Endometrial microvascular endothelial cells (primary cell): Measurements from ENCODE around the gene CYP24A1. TPM values are rescaled to one million over a fixed set of nuclear protein-coding genes. Genes with fewer than 3 reads are reported as not detected.
"Not testable (repeated sequence)": the region's sequence is repeated elsewhere in the genome, so short reads cannot be mapped to it uniquely, and the experiment has no call there.

ENCODE experiments used
- in situ Hi-C: cut with HindIII; loops from 2 replicates; pipeline ENCODE4 v1.10.0; 2017; ENCODE audit warnings: low sequenced_read_pairs, low pct_unique_long_range_greater_than_20kb; ENCODE audit errors: inconsistent ontology term
- total RNA-seq: library from RNA; depleted of rRNA; stranded (reverse); fragments of >200 nt; gene quantifications from one replicate; pipeline ENCODE4 v1.2.3, GENCODE V29; 2015; ENCODE audit errors: inconsistent ontology term

The CYP24A1 gene
- total RNA-seq, 1 donor from 2014 or later: not detected

DNA sequence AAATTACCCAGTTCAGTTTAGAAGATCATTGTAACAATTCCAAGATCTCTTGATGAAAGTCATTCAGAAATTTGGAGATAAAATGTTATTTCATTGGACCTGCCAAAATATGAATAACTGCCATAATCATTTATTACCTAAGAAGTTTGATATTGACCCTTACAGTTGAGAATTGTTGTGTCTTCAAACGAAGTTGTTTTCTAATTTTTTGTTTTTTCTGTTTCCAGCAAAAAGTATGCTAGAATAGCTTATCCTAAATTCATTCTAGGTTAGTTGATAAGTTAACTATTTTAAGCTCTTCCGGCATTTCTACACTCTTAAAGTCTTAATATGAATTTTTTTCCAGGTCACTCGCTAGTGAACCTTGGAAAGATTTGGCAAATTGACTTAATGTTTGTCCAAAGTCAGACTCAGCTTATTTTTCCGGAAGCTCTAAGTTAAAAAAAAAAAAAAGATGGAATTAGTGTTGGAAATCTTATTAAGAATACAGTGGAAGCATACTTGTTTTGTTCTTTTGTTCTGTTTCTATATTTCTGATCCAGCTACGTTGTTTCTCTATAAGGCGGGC lies 28.9 kb downstream of the CYP24A1 start:
- in situ Hi-C loops: no loop called here

GRCh38 chr20:54140927-54141566 lies 32.7 kb downstream of the CYP24A1 start:
- in situ Hi-C loops: no loop called here

DNA sequence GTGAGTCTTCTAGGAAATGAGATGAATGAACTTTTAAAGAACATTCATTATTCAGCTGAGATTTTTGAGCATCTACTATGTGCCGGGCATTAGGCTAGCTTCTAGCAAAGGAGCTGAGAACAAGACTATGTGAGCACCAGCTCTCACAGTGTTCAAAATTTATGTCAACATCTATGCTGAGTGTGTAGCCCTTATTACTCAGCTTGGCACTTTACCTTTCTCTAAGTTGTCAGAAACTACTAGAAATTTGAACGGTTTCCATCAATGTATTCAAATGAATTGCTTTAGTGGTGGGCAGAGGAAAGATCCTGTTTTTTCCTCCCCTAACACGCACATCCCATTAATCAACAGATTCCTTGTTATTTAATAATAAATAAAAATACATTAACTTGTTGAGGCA lies 33.3 kb downstream of the CYP24A1 start:
- in situ Hi-C loops: no loop called here

DNA sequence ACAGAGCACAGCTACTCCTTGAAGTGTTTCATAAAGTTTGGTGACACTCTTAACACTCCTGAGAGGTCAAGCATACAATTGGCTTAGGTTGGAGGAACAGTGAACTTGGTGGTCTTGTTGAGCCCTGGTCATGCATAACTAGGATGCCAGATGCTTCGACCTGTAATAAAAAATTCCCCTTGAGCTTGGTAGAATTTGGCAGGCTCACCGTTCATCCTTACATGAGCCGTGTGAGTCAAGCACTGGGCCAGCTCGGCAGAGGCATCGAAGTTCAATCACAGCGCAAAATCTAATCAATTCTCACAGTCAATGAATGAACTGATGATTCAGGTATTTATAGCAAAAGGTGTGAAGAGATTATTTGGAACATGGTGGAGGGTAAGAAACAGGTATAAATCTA lies 33.7 kb downstream of the CYP24A1 start:
- in situ Hi-C loops: no loop called here

DNA sequence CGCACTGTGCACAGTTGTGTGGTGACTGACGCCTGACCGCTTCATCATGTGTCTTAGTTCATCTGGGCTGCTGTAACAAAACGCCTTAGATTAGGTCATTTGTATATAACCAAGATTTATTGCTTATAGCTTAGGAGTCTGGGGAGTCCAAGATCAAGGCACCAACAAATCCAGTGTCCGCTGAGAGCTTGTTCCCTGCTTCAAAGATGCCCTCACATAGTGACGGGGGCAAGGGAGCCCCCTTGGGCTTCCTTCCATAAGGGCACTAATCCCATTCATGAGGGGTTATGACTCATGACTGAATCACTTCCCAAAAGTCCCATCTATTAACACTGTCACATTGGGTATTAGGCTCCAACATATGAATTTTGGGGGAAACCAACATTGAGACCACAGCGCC lies 34.6 kb downstream of the CYP24A1 start:
- in situ Hi-C loops: no loop called here

DNA sequence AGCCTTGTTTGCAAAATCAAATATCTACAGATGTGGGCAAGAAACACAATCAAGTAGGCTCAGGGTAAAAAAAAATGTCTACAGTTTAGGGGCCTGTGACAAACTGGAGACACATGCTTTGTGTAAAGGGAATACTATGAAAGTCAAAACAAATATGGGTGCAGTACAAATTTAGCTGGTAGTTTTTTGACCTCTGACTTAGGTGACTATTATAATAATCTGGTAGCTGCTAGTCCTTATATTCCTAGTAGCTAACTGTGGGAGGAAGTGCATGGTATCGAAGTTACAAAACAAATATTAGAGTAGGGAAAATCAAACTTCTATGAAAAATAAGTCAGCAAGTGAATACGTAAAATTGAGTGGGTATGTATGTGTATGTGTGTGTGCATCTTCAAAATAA lies 35.4 kb downstream of the CYP24A1 start:
- in situ Hi-C loops: no loop called here

- in situ Hi-C loops: no loop called here
These were observed 36.7 kb downstream of the CYP24A1 start for GRCh38 chr20:54137115-54137514.

DNA sequence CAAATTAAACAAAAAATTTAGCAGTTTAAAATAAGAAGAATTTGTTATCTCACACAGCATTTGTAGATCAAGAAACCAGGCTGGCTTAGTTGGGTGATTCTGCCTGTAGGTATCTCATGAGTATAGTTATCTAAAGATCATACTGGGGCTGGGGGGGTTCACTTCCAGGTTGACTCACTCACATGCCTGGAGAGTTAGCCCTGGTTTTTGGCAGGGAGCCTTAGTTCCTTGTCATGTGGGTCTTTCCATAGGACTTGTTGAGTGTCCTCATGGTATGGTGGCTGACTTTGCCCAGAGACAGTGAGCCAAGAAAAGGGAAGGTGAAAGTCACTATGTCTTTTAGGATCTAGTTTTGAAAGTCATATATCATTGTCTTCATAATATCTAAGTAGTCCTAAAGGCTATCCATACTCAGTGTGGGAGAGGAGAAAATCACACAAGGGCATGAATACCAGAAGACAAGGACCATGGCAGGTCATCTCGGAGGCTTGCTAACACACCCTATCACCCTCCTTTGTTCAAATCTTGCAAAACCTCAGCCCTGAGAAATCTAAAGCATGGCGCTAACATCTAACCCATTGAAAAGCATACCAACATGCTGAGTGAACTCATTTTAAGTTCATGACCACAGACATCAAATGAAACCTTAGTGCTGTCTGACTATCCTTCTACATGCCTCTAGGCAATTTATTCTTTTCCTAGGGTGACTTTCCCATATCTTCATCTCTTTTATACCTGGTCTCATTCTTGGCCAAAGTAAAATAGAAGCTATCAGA lies 39.2 kb downstream of the CYP24A1 start:
- in situ Hi-C loops: no loop called here

GRCh38 chr20:54133434-54134427 lies 40.1 kb downstream of the CYP24A1 start:
- in situ Hi-C loops: no loop called here

- in situ Hi-C loops: no loop called here
These were observed 41.0 kb downstream of the CYP24A1 start for GRCh38 chr20:54132612-54133433.

GRCh38 chr20:54131675-54132611 lies 41.8 kb downstream of the CYP24A1 start:
- in situ Hi-C loops: no loop called here

GRCh38 chr20:54131125-54131524 lies 42.7 kb downstream of the CYP24A1 start:
- in situ Hi-C loops: not testable (repeated sequence)

GRCh38 chr20:54129350-54129749 lies 44.4 kb downstream of the CYP24A1 start:
- in situ Hi-C loops: no loop called here

GRCh38 chr20:54127855-54128574 lies 45.8 kb downstream of the CYP24A1 start:
- in situ Hi-C loops: no loop called here

DNA sequence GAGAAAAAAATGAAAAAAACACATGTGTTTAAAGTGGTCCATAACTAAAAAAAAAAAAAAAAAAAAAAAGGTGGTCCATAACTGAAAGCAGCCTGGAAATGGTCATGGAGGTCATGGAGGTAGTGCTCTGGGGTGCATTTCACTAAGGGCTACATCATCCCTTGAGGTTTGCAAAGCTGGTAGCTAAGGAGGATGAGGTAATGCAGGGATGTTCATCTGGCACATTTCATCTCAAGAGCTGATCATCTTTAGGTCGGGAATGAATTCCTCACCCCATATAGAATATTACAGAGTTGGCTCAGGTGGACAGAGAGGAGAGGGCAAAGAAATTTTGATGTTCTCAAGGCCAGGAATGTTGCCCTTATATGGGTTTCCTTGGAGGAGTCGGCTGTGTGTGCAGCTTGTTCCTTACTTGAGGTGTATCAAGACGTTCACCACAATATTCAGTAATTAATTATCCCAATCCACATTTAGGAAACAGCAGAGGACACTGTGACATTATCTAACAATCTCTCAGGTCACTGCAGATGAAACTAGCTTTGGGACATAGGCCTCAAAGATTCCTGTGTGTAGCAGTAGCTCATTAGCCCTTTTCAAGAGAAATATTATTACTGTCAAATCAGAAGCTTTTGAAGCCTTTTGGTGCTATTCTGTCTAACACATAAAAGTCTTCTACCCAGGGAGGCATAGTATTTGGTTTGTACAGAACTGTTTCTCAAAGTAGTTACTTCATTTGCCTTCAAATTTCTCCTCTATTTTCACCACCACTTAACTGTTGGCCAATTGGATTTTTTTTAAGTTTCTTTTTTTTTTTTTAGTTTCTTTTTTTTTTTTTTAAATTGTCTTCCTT lies 46.8 kb downstream of the CYP24A1 start:
- in situ Hi-C loops: no loop called here

DNA sequence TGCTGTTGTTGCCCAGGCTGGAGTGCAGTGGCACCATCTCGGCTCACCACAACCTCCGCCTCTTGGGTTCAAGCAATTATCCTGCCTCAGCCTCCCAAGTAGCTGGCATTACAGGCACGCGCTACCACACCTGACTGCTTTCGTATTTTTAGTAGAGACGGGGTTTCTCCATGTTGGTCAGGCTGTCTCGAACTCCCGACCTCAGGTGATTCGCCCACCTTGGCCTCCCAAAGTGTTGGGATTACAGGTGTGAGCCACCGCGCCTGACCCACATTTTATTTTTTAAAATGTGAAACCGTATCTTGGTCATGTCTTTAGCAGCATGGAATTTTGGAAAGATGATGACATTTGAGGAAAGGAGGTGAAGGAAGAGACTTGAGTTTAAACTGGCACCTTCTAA lies 47.5 kb downstream of the CYP24A1 start:
- in situ Hi-C loops: not testable (repeated sequence)
